Measurements from ENCODE around the gene VEGFA. TPM values are rescaled to one million over a fixed set of nuclear protein-coding genes. Genes with fewer than 3 reads are reported as not detected.

VEGFA gene
- total and polyA plus RNA-seq, 2 donors, result 63.8 to 85.7 TPM

DNA sequence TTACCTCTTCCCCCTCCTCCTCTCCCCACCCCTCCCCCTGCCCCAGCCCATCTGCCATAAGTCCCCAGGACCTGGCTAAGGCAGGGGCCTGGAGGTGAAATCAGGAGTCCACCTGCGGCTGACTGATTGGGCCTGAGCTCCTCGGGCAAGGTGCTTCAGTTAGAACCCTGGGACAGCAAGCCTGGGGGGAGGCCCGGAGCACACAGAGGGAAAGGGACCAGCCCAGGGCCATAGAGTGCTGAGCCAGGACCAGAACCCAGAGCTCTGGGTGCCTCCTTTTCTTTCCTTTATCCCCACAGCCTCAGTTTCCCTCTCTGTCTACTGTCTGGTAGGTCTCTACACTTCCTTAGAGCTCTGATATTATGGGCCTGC lies 35.7 kb upstream of the VEGFA start:
- WGBS, result 78% methylated on average over 3 of the region's 3 CpGs
- H3K36me3 ChIP-seq (ENCODE audit: insufficient read depth), result no peaks in the 10 kb centered on the region
- H3K4me3 ChIP-seq (ENCODE audit: low read depth, low read length), result no peak overlapping the region
- peak overlapping the region; percentile 12 for H3K27ac ChIP-seq (ENCODE audit: low read depth)
- H3K4me1 ChIP-seq (ENCODE audit: insufficient read depth), result no peaks in the 10 kb centered on the region
- DNase-seq (ENCODE audit: extremely low spot score), result no peak

DNA sequence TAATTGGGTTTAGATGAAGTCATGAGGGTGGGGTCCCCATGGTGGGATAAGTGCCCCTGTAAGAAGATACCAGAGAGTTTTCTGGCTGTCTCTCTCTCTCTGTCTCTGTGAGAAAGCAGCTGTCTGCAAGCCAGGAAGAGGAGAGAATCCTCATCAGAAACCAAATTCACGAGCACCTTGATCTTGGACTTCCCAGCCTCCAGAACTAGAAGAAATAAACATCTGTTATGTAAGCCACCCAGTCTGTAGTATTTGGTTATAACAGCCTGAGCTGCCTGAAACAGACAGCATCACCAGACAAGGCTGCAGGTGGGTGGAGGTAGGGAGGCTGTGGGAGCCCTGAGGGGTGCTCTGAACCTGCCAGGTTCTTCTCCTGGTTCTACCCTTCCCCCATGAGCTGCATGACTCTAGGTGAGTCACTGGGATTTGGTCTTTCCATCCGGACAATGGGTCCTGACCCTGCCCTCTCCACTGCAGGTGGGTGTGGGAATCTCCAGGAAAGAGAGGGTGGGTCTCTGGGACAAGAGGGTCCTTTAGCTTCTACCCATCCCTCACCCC lies 34.3 kb upstream of the VEGFA start:
- no peaks in the 10 kb centered on the region for H3K36me3 ChIP-seq (ENCODE audit: insufficient read depth)
- H3K4me3 ChIP-seq (ENCODE audit: low read depth, low read length), result no peak overlapping the region
- DNase-seq (ENCODE audit: extremely low spot score), result no peak
- no peak overlapping the region for H3K27ac ChIP-seq (ENCODE audit: low read depth)
- H3K4me1 ChIP-seq (ENCODE audit: insufficient read depth), result no peaks in the 10 kb centered on the region
- 92% methylated on average over 2 of the region's 2 CpGs for WGBS

DNA sequence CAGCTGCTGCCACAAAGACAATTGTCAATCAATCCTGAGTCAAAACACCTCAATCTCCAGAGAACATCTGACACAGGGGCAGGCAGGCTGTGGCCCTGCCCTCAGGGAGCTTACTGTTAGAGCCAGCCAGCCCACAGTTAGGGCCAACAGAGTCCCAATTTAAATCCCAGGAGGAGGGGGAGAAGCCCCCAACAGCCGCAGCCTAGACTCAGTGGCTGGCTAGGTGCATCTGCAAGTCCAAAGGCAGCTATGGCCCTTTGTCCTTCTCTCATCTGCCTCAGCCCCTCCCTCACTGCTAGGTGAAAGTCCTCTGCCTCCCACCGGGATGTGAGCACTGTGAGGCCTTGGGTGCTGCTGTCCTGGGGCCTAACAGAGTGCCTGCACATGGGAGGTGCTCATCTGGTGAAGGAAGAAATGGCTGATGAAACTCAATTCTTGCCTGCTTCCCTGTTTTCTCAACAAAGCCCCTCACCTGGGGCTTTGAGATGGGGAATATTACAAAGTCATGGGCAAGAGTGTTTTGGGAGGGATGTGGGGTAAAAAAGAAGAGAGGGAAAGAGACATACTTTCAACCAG lies 33.7 kb upstream of the VEGFA start:
- H3K27ac ChIP-seq (ENCODE audit: low read depth), result no peak overlapping the region
- H3K4me3 ChIP-seq (ENCODE audit: low read depth, low read length), result no peak overlapping the region
- DNase-seq (ENCODE audit: extremely low spot score), result no peak
- no peaks in the 10 kb centered on the region for H3K36me3 ChIP-seq (ENCODE audit: insufficient read depth)
- WGBS, result 85% methylated on average over 2 of the region's 2 CpGs
- no peaks in the 10 kb centered on the region for H3K4me1 ChIP-seq (ENCODE audit: insufficient read depth)

DNA sequence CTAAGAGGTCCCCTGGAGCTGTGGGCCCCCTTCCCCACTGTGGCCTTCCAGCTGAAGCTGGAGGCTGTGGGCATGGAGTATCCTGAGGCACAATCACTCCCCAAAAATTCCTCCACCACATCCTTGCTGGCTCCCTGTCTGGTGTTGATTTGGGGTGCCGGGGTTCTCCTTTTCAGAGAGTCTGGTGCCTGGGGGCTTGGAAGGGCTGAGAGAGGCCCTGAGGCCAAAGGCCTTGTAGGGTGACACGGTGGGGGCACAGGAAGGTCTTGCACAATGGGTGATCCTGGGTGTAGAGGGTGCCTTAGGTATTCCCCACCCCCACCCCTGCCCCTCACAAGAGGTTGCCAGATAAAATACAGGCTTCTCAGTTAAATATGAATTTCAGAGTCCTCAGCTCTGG lies 33.2 kb upstream of the VEGFA start:
- Histone ChIP-seq H3K36me3 (ENCODE audit: insufficient read depth) (no peaks in the 10 kb centered on the region), H3K4me1 (ENCODE audit: insufficient read depth) (no peaks in the 10 kb centered on the region), H3K27ac (ENCODE audit: low read depth) (no peak overlapping the region), H3K4me3 (ENCODE audit: low read depth, low read length) (no peak overlapping the region)
- WGBS, result 92% methylated on average over 2 of the region's 2 CpGs
- no peak for DNase-seq (ENCODE audit: extremely low spot score)

DNA sequence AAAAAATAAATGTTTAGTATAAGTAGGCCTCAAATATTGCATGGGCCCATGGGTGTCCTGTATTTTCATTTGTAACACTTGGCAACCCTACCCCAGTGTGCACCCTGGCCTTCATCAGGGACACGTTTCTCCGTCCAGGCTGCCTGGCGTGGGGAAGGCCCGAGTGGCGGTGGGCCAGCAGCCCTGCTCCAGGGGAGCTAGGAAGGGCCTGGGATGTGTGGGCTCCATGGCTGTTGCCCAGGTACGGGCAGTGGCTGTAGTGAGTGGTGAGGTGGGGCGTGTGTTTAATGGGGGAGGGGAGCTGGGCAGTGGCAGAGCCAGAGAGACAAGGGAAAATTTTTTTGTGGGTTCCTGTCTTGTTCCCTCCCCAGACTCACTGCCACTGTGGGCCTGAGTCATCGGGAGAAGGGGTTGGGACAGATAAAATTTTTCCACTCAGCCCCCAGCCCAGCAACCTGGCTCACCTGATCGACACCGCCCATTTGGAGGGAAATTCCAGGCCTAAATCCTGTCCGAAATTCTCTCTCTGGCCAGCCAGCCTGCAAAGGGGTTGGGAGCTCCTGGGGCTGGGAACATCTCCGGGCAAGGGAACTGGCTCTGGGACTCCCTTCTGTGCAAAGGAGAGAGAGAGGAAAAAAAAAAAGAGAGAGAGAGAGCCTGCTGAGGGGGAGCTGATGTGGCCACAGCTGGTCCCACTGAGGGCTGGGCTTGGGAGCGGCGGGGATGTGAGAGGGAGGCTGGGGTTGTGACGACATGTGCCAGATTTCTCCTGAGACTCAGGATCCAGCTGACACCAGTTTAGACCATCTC lies 32.5 kb upstream of the VEGFA start:
- Histone ChIP-seq H3K36me3 (ENCODE audit: insufficient read depth) (no peaks in the 10 kb centered on the region), H3K27ac (ENCODE audit: low read depth) (no peak overlapping the region), H3K4me3 (ENCODE audit: low read depth, low read length) (no peak overlapping the region), H3K4me1 (ENCODE audit: insufficient read depth) (no peaks in the 10 kb centered on the region)
- WGBS, result 65% methylated on average over 15 of the region's 15 CpGs
- DNase-seq (ENCODE audit: extremely low spot score), result no peak

DNA sequence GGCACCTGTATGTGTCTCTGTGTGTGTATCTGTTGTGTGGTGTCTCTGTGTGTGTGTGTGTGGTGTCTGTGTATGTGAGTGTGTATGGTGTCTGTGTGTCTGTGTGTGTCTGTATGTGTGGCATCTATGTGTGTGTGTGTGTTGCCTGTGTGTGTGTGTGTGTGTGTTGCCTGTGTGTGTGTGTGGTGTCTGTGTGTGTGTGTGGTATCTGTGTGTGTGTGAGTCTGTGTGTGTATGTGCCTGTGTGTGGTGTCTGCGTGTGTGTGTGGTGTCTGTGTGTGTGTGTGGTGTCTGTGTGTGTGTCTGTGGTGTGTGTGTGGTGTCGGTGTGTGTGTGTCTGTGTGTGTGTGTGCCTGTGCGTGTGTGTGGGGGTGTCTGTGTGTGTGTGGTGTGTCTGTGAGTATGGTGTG lies 31.7 kb upstream of the VEGFA start:
- Histone ChIP-seq H3K36me3 (ENCODE audit: insufficient read depth) (no peaks in the 10 kb centered on the region), H3K4me1 (ENCODE audit: insufficient read depth) (no peaks in the 10 kb centered on the region), H3K27ac (ENCODE audit: low read depth) (no peak overlapping the region), H3K4me3 (ENCODE audit: low read depth, low read length) (no peak overlapping the region)
- no peak for DNase-seq (ENCODE audit: extremely low spot score)
- WGBS, result 69% methylated on average over 3 of the region's 3 CpGs

DNA sequence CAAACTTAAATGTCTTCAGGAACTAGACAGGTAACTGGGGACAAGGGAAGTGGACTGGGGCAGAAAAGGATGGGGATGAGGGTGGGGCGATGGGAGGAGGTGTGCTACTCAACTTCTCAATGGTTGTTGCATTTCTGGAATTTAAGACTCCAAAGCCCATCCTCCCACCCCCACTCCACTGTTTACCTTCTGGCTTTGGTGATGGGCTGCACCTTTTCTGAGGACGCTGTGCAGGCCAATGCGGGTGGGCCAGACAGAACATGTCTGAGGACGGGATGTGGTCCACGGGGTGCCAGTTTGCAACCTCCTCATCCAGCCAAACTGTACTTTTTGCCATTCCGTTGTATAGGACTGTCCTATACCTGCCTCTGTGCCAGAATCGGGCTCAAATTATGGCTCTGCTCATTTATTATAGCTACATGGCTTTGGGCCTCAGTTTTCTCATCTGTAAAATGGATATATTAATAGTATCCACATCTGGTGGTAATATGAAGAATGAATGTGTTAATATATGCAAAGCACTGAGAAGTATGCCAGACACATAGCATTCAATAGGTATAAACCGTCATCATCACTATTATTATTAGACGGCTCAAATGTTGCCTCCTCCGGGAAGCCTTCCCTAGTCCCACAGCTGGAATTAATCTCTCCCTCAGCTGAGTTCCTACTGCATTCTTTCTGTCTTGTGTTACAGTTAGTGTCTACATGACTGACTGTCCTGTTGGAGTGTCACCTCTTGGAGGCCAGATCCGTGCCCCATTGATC lies 31.0 kb upstream of the VEGFA start:
- H3K36me3 ChIP-seq (ENCODE audit: insufficient read depth), result no peaks in the 10 kb centered on the region
- no peak overlapping the region for H3K4me3 ChIP-seq (ENCODE audit: low read depth, low read length)
- DNase-seq (ENCODE audit: extremely low spot score), result no peak
- H3K4me1 ChIP-seq (ENCODE audit: insufficient read depth), result no peaks in the 10 kb centered on the region
- 82% methylated on average over 11 of the region's 11 CpGs for WGBS
- no peak overlapping the region for H3K27ac ChIP-seq (ENCODE audit: low read depth)

DNA sequence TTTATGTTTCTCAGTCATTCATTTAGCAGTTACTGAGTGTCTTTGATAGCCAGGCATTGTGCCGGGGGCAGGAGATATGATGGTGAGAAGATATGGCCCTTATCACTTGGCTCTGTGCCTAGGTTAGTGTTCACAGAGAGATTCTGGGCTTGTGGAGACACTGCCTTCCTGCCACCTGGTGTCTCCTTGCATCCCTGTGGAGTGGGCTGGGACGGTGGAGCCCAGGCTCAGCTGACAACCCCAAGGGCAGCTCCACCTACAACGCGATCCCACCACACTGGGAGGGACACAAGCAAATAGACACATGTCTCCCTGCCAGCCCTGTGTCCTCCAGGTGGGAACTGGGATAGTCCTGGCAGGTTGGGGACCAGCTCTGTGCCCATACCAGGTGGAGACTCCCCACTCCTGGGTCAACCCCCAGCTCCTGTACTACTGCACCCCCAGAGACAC lies 30.3 kb upstream of the VEGFA start:
- Histone ChIP-seq H3K36me3 (ENCODE audit: insufficient read depth) (no peaks in the 10 kb centered on the region), H3K4me3 (ENCODE audit: low read depth, low read length) (no peak overlapping the region), H3K4me1 (ENCODE audit: insufficient read depth) (no peaks in the 10 kb centered on the region), H3K27ac (ENCODE audit: low read depth) (no peak overlapping the region)
- 68% methylated on average over 4 of the region's 4 CpGs for WGBS
- DNase-seq (ENCODE audit: extremely low spot score), result no peak

DNA sequence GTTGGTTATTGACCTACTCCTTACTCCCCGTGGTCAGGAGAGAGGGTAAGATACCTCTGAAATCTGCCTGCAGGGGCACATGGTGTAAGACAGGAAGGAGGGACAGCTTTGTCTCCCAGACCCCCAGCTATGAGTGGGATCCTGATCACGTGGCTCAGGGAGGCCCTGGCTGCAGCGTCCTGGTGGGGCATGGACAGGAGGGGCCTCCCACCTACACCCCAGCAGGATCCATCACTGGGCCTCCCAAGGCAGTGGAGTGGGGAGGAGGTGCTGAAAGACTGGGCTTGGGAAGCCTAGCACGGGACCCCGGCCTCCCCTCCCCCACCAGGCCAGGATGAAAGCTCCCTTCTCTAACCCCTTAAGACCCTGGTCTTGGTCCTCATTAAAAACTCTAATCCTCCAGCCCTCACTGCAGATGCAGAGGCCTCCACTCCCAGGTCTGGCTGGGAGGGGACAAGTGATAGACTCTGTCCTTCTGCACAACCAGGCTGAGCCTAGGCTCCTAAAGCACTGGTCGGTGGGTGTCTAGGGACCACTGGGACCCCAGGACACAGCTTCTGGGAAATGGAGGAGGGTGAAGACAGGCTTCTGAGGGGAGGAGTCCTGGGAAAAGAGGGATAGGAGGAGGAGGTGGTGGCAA lies 29.6 kb upstream of the VEGFA start:
- H3K27ac ChIP-seq (ENCODE audit: low read depth), result no peak overlapping the region
- no peaks in the 10 kb centered on the region for H3K4me1 ChIP-seq (ENCODE audit: insufficient read depth)
- DNase-seq (ENCODE audit: extremely low spot score), result no peak
- no peak overlapping the region for H3K4me3 ChIP-seq (ENCODE audit: low read depth, low read length)
- H3K36me3 ChIP-seq (ENCODE audit: insufficient read depth), result no peaks in the 10 kb centered on the region
- 64% methylated on average over 6 of the region's 6 CpGs for WGBS

DNA sequence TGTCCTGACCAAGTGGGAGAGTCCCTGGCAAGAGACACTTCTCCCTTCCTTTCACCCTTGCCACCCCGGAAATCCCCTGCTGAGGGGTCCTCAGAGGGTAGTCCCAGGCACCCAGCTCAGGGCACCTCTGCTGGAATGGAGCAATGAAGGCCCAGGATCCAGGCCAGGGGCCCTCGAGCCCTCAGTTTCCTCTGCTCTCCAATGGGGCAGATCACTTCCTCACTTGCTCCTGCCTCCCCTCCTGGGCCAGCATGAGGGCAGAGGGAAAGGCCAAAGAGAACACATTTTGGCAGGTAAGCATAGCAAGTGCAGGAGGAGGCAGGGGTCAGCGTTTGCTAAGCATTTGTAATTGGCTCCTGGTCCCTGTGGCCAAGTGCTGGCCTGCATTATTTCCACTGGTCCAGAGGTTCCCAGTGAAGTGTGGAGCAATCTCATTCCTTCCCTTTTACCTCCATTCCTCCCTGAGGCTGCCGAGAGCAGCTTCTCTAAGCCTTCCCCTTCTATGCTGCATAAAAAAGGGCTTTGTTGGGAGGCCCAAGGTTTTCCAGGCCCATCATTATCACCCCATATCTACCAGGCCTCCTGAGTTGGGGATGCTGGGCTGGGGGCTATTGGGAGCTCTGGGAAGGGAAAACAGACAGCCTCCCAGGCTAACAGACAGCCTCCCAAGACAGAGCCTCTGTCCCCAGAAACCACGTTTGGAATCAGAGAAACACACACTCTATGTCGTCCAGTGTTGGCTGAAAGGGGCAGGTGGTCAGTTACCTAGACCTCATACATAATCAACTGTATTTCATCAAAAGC lies 28.8 kb upstream of the VEGFA start:
- DNase-seq (ENCODE audit: extremely low spot score), result no peak
- Histone ChIP-seq H3K36me3 (ENCODE audit: insufficient read depth) (no peaks in the 10 kb centered on the region), H3K4me3 (ENCODE audit: low read depth, low read length) (no peak overlapping the region), H3K4me1 (ENCODE audit: insufficient read depth) (no peaks in the 10 kb centered on the region), H3K27ac (ENCODE audit: low read depth) (no peak overlapping the region)
- 76% methylated on average over 6 of the region's 6 CpGs for WGBS

DNA sequence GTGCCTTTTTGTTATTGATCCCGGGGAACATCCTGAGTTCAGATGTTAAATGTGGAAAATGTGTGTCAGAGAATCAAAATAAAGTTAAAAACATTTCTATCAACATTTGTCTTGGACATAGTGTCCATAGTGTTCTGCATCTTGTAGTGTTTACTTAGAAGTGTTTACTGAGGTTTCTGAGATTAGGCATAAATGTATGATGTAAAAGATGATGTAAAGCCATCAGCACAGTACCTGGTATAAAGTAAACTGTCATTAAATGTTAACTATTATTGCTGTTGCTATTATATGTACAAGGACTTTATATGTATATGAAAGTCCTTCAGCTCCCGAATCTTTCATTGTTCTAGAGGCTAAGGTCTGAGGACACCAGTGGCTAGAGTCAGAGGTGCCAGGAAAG lies 28.2 kb upstream of the VEGFA start:
- no peak overlapping the region for H3K27ac ChIP-seq (ENCODE audit: low read depth)
- no peak for DNase-seq (ENCODE audit: extremely low spot score)
- no peaks in the 10 kb centered on the region for H3K36me3 ChIP-seq (ENCODE audit: insufficient read depth)
- 74% methylated on average over 2 of the region's 2 CpGs for WGBS
- H3K4me3 ChIP-seq (ENCODE audit: low read depth, low read length), result no peak overlapping the region
- no peaks in the 10 kb centered on the region for H3K4me1 ChIP-seq (ENCODE audit: insufficient read depth)

DNA sequence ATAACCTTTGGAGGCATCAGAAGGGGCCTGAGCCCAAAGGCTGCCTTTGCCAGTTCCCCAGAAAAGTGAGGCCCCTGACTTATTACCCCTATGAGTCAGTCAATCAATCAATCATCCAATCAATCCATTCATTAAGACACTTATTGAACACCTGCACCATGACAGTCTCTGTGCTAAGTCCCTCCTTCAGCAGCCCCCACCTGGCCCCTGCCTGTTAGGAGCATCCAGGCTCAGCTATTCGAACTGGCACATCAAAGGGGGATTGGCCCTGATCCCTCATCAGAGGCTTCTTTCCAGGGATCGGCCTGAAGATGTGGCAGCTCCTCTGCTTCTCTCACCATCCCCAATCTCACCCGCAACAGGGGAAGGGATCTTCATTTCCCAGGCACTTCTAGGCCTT lies 27.7 kb upstream of the VEGFA start:
- 81% methylated on average over 3 of the region's 3 CpGs for WGBS
- H3K27ac ChIP-seq (ENCODE audit: low read depth), result no peak overlapping the region
- H3K4me3 ChIP-seq (ENCODE audit: low read depth, low read length), result no peak overlapping the region
- no peaks in the 10 kb centered on the region for H3K36me3 ChIP-seq (ENCODE audit: insufficient read depth)
- H3K4me1 ChIP-seq (ENCODE audit: insufficient read depth), result no peaks in the 10 kb centered on the region
- DNase-seq (ENCODE audit: extremely low spot score), result no peak
